H9 (cell line): ENCODE data around the gene C10orf143. TPM values are rescaled to one million over a fixed set of nuclear protein-coding genes. Genes with fewer than 3 reads are reported as not detected.

Experiments
- DNase-seq: peaks from one replicate; pipeline ENCODE4 v3.0.0-alpha.2; 2017
- H2AFZ ChIP-seq: one replicate; pipeline ENCODE4 v1.6.1; 2013; ENCODE audit warnings: mild to moderate bottlenecking, low read length, control low read depth, moderate library complexity
- H2AK5ac ChIP-seq: 2 replicates; pipeline ENCODE4 v1.6.1; 2013; ENCODE audit warnings: low read length, control low read depth, mixed read lengths; ENCODE audit not compliant: insufficient read length
- H2BK120ac ChIP-seq: one replicate; pipeline ENCODE4 v1.6.1; 2013; ENCODE audit warnings: low read depth, mild to moderate bottlenecking, low read length, control low read depth, inconsistent platforms; ENCODE audit not compliant: poor library complexity, severe bottlenecking
- H2BK12ac ChIP-seq: 2 replicates; pipeline ENCODE4 v1.6.1; 2013; ENCODE audit warnings: low read length, control low read depth, mixed read lengths, low read depth; ENCODE audit not compliant: insufficient read length
- H2BK15ac ChIP-seq: 2 replicates; pipeline ENCODE4 v1.6.1; 2013; ENCODE audit warnings: low read depth, low read length, control low read depth
- H2BK20ac ChIP-seq: one replicate; pipeline ENCODE4 v1.6.1; 2013; ENCODE audit warnings: low read depth, mild to moderate bottlenecking, low read length, control low read depth, inconsistent platforms; ENCODE audit not compliant: poor library complexity, severe bottlenecking
- H2BK5ac ChIP-seq: 2 replicates; pipeline ENCODE4 v1.6.1; 2013; ENCODE audit warnings: low read length, control low read depth, mixed read lengths; ENCODE audit not compliant: insufficient read length
- H3K14ac ChIP-seq: 2 replicates; pipeline ENCODE4 v1.6.1; 2013; ENCODE audit warnings: low read length, control low read depth; ENCODE audit not compliant: insufficient read depth
- H3K18ac ChIP-seq: 2 replicates; pipeline ENCODE4 v1.6.1; 2013; ENCODE audit warnings: low read depth, mild to moderate bottlenecking, mixed read lengths, low read length, control low read depth; ENCODE audit not compliant: insufficient read length
- H3K23ac ChIP-seq: 2 replicates; pipeline ENCODE4 v1.6.1; 2013; ENCODE audit warnings: low read length, control low read depth, mixed read lengths, low read depth; ENCODE audit not compliant: insufficient read length
- H3K23me2 ChIP-seq: 2 replicates; pipeline ENCODE4 v1.6.1; 2013; ENCODE audit warnings: low read depth, mild to moderate bottlenecking, mixed read lengths, low read length, control low read depth; ENCODE audit not compliant: insufficient read length, poor library complexity, severe bottlenecking
- H3K27ac ChIP-seq: 2 replicates; pipeline ENCODE4 v1.5.1; 2013; ENCODE audit warnings: low read length, control low read depth, mixed read lengths, low read depth; ENCODE audit not compliant: insufficient read length
- H3K27me3 ChIP-seq: 2 replicates; pipeline ENCODE4 v1.6.1; 2013; ENCODE audit warnings: low read length, control low read depth, inconsistent platforms; ENCODE audit not compliant: insufficient read depth
- H3K4ac ChIP-seq: 2 replicates; pipeline ENCODE4 v1.6.1; 2013; ENCODE audit warnings: low read depth, mild to moderate bottlenecking, control low read depth, inconsistent platforms, low read length, moderate library complexity
- H3K4me1 ChIP-seq: 2 replicates; pipeline ENCODE4 v1.6.1; 2013; ENCODE audit warnings: low read length, control low read depth, inconsistent platforms; ENCODE audit not compliant: insufficient read depth
- H3K4me2 ChIP-seq: 2 replicates; pipeline ENCODE4 v1.6.1; 2013; ENCODE audit warnings: low read length, control low read depth, mixed read lengths; ENCODE audit not compliant: insufficient read length, insufficient read depth
- H3K56ac ChIP-seq: 2 replicates; pipeline ENCODE4 v1.6.1; 2013; ENCODE audit warnings: low read depth, mild to moderate bottlenecking, mixed read lengths, low read length, control low read depth; ENCODE audit not compliant: insufficient read length
- H3K79me1 ChIP-seq: 2 replicates; pipeline ENCODE4 v1.6.1; 2013; ENCODE audit warnings: low read depth, mild to moderate bottlenecking, moderate library complexity, low read length, control low read depth, inconsistent platforms; ENCODE audit not compliant: insufficient read depth, poor library complexity, severe bottlenecking
- H3K79me2 ChIP-seq: 2 replicates; pipeline ENCODE4 v1.6.1; 2013; ENCODE audit warnings: low read length, control low read depth, inconsistent platforms; ENCODE audit not compliant: insufficient read depth
- H3K9ac ChIP-seq: 2 replicates; pipeline ENCODE4 v1.6.1; 2013; ENCODE audit warnings: low read length, control low read depth, mixed read lengths; ENCODE audit not compliant: insufficient read length; ENCODE audit errors: extremely low read depth
- H3K9me3 ChIP-seq: one replicate; pipeline ENCODE4 v1.6.1; 2013; ENCODE audit warnings: low read depth, low read length, inconsistent platforms; ENCODE audit not compliant: control insufficient read depth
- H3T11ph ChIP-seq: one replicate; pipeline ENCODE4 v1.6.1; 2013; ENCODE audit warnings: mild to moderate bottlenecking, low read length, control low read depth, inconsistent platforms
- H4K20me1 ChIP-seq: one replicate; pipeline ENCODE4 v1.6.1; 2013; ENCODE audit not compliant: control insufficient read depth, insufficient read length, insufficient read depth
- H4K5ac ChIP-seq: 2 replicates; pipeline ENCODE4 v1.6.1; 2013; ENCODE audit warnings: low read depth, mild to moderate bottlenecking, mixed read lengths, low read length, control low read depth; ENCODE audit not compliant: insufficient read length
- H4K8ac ChIP-seq: replicated peaks from 2 replicates; pipeline ENCODE4 v1.6.1; 2013; ENCODE audit warnings: low read length, control low read depth, mixed read lengths, low read depth; ENCODE audit not compliant: insufficient read length
- H4K91ac ChIP-seq: 2 replicates; pipeline ENCODE4 v1.6.1; 2013; ENCODE audit warnings: low read depth, mild to moderate bottlenecking, moderate library complexity, mixed read lengths, low read length, control low read depth; ENCODE audit not compliant: insufficient read length
- H3K27ac Mint-ChIP-seq, 3 experiments: 2 replicates in 2 of 3; 3 replicates in 1 of 3; pipeline ENCODE4 v1.8.0; 2020 to 2021; ENCODE audit warnings: mixed read lengths in 3 of 3, mild to moderate bottlenecking in 1 of 3, moderate library complexity in 1 of 3
- H3K27me3 Mint-ChIP-seq: 2 replicates; pipeline ENCODE4 v1.8.0; 2021; ENCODE audit warnings: low read depth, mild to moderate bottlenecking, moderate library complexity, mixed read lengths
- H3K36me3 Mint-ChIP-seq, 3 experiments: 2 replicates in 2 of 3; 3 replicates in 1 of 3; pipeline ENCODE4 v1.8.0; 2020 to 2021; ENCODE audit warnings: low read depth in 3 of 3, mixed read lengths in 3 of 3; ENCODE audit not compliant: insufficient read depth in 1 of 3
- H3K4me1 Mint-ChIP-seq, 2 experiments: 2 replicates each; pipeline ENCODE4 v1.8.0; 2020; ENCODE audit warnings: mixed read lengths in 2 of 2
- H3K4me3 Mint-ChIP-seq, 2 experiments: 2 replicates in 1 of 2; 3 replicates in 1 of 2; pipeline ENCODE4 v1.8.0; 2020 to 2021; ENCODE audit warnings: mild to moderate bottlenecking in 2 of 2, mixed read lengths in 2 of 2, moderate library complexity in 1 of 2
- H3K9me3 Mint-ChIP-seq, 2 experiments: 2 replicates in 1 of 2; 3 replicates in 1 of 2; pipeline ENCODE4 v1.8.0; 2020; ENCODE audit warnings: mild to moderate bottlenecking in 2 of 2, mixed read lengths in 2 of 2, moderate library complexity in 1 of 2
- CTCF ChIP-seq: fragments of 200-600 bp; sonication (generic); conservative IDR thresholded peaks from 3 replicates; pipeline ENCODE4 v1.8.0; 2021; ENCODE audit warnings: antibody characterized with exemption, mild to moderate bottlenecking
- WGBS: extraction: QIAGEN DNeasy Blood & Tissue Kit; methylation state at CpG from one replicate; pipeline ENCODE4 v1.1.7; 2013; ENCODE audit warnings: missing lambda C conversion rate, low lambda C conversion rate, mixed read lengths; ENCODE audit not compliant: insufficient read length; ENCODE audit errors: extremely low coverage; 5-methylcytosine and 5-hydroxymethylcytosine counted together
- total RNA-seq: library from RNA; stranded (reverse); gene quantifications from 2 replicates; pipeline ENCODE4 v1.2.1, GENCODE V29; 2021

C10orf143 gene
- total RNA-seq, 1 experiment from 2014 or later = 0.94 TPM

- Histone ChIP-seq H3K9me3 (no peaks in the 10 kb centered on the region), H3K18ac (no peak overlapping the region), H3K4me2 (no peak overlapping the region), H3K4ac (no peak overlapping the region), H3K27me3 (no peaks in the 10 kb centered on the region; the same call in 1 of the 2 replicates), H4K91ac (no peak overlapping the region), H3K79me2 (no peaks in the 10 kb centered on the region), H2BK15ac (no peak overlapping the region; the same call in 1 of the 2 replicates), H2BK20ac (no peak overlapping the region), H3K56ac (no peak overlapping the region), H2AFZ (no peak overlapping the region), H2BK12ac (no peak overlapping the region), H2BK120ac (no peak overlapping the region), H3K23me2 (no peaks in the 10 kb centered on the region), H3K27ac (no peak overlapping the region), H3K14ac (no peak overlapping the region), H3K79me1 (no peaks in the 10 kb centered on the region), H4K8ac (no peak overlapping the region), H3K4me1 (no peaks in the 10 kb centered on the region), H4K20me1 (no peaks in the 10 kb centered on the region), H4K5ac (no peak overlapping the region), H2BK5ac (no peak overlapping the region), H2AK5ac (no peak overlapping the region), H3T11ph (no peak overlapping the region), H3K23ac (no peak overlapping the region), H3K9ac (no peak overlapping the region)
- Mint-ChIP-seq H3K4me1 (no peaks in the 10 kb centered on the region), H3K4me3 (no peak overlapping the region), H3K27ac (no peak overlapping the region), H3K9me3 (peaks cover 5 to 7% of the 10 kb centered on the region in 2 experiments; a peak in 4 of 5 replicates), H3K27me3 (peaks cover 10% of the 10 kb centered on the region), H3K36me3 (peaks cover 0 to 3% (median 1%) of the 10 kb centered on the region in 3 experiments; a peak in 3 of 7 replicates)
- DNase-seq = no peak
- no peak for TF ChIP-seq CTCF
- no CpG with 5 or more reads among the region's 6 CpGs for WGBS
These were observed 42.7 kb downstream of the C10orf143 start for GRCh38 chr10:130067893-130068292.
